HCT116 (cell line): ENCODE data around the gene MICALL2. TPM values are rescaled to one million over a fixed set of nuclear protein-coding genes. Genes with fewer than 3 reads are reported as not detected.
A peak's percentile ranks its signal among the peaks of the same experiment; 100 is the strongest.

Experiments
- ATAC-seq: fragments of 200-7000 bp; cut with Tn5 transposase; 2 replicates; pipeline ENCODE4 v1.9.1; 2020; ENCODE audit warnings: mild to moderate bottlenecking, moderate library complexity
- BruUV-seq: library from RNA; stranded (reverse); fragments of 400-500 nt; replicated peaks from 2 replicates; lab custom pipeline; 2021; lab: Mats Ljungman, UMichigan
- CTCF ChIA-PET: fragments of 300-600 bp; sonication (Branson Sonifier 250); formaldehyde crosslinking; loops from one replicate; lab custom pipeline; 2021; ENCODE audit warnings: antibody characterized with exemption; lab: Charles Lee
- POLR2A ChIA-PET: fragments of 300-600, 350-600 bp; sonication (Branson Sonifier 250); formaldehyde crosslinking; loops from one replicate; lab custom pipeline; 2021; ENCODE audit warnings: antibody characterized with exemption; lab: Charles Lee
- RAD21 ChIA-PET, 2 experiments: fragments of 300-600 bp; sonication (Branson Sonifier 250); formaldehyde crosslinking; loops; one replicate each; lab custom pipeline; 2023; ENCODE audit warnings: low total read pairs in 2 of 2; ENCODE audit not compliant: uncharacterized antibody in 2 of 2, unreplicated experiment in 2 of 2, low non-redundant PET in 1 of 2; lab: Charles Lee
- DNase-seq: peaks from one replicate; pipeline ENCODE4 v3.0.0-alpha.2; 2010; ENCODE audit warnings: low read depth, low spot score
- H2AFZ ChIP-seq: fragments of 200-600 bp; shearing (Covaris generic), sonication (generic); 2 replicates; pipeline ENCODE4 v1.6.1; 2017; ENCODE audit warnings: low read depth, mixed run types, mixed read lengths, antibody characterized with exemption, low read length; ENCODE audit not compliant: poor library complexity, severe bottlenecking
- H3K27ac ChIP-seq: 2 replicates; pipeline ENCODE4 v1.5.1; 2012; ENCODE audit warnings: low read depth, low read length
- H3K27me3 ChIP-seq: fragments of 200-600 bp; sonication (generic); 2 replicates; pipeline ENCODE4 v1.6.1; 2016; ENCODE audit warnings: mixed run types, low read length, mixed read lengths; ENCODE audit not compliant: insufficient read depth
- H3K36me3 ChIP-seq, 2 experiments: fragments of 200-500 bp in 1 of 2; fragments of 200-600 bp in 1 of 2; sonication (Bioruptor generic) in 1 of 2; sonication (generic) in 1 of 2; 2 replicates each; pipeline versions ENCODE4 v1.5.1 to v1.6.1; 2014 to 2016; ENCODE audit warnings: low read length in 2 of 2, inconsistent platforms in 1 of 2, mixed read lengths in 1 of 2, mixed run types in 1 of 2; ENCODE audit not compliant: insufficient read depth in 2 of 2, control insufficient read depth in 1 of 2
- H3K4me1 ChIP-seq, 2 experiments: fragments of 200-600 bp in 1 of 2; sonication (generic) in 1 of 2; 2 replicates each; pipeline versions ENCODE4 v1.5.1 to v1.6.1; 2012 to 2017; ENCODE audit warnings: low read length in 2 of 2, inconsistent platforms in 1 of 2, mild to moderate bottlenecking in 1 of 2, mixed read lengths in 1 of 2, mixed run types in 1 of 2, moderate library complexity in 1 of 2; ENCODE audit not compliant: insufficient read depth in 2 of 2, control insufficient read depth in 1 of 2
- H3K4me2 ChIP-seq: fragments of 200-600 bp; sonication (generic); 2 replicates; pipeline ENCODE4 v1.6.1; 2017; ENCODE audit warnings: mixed run types, low read length, mixed read lengths
- H3K4me3 ChIP-seq, 2 experiments: fragments of 200-600 bp in 1 of 2; sonication (generic) in 1 of 2; replicated peaks in 1 of 2; 2 replicates each; pipeline ENCODE4 v1.5.1; 2011 to 2016; ENCODE audit warnings: low read length in 2 of 2, control low read depth in 1 of 2, low read depth in 1 of 2, mild to moderate bottlenecking in 1 of 2, mixed read lengths in 1 of 2, mixed run types in 1 of 2
- H3K79me2 ChIP-seq: fragments of 200-600 bp; sonication (generic); 2 replicates; pipeline ENCODE4 v1.6.1; 2017; ENCODE audit warnings: mild to moderate bottlenecking, mixed run types, low read length, moderate library complexity, mixed read lengths; ENCODE audit not compliant: insufficient read depth
- H3K9ac ChIP-seq: fragments of 200-600 bp; sonication (generic); 2 replicates; pipeline ENCODE4 v1.6.1; 2016; ENCODE audit warnings: low read length, mixed read lengths
- H3K9me2 ChIP-seq: fragments of 200-600 bp; sonication (generic), shearing (Covaris generic); 2 replicates; pipeline ENCODE4 v1.6.1; 2017; ENCODE audit warnings: mixed run types, mild to moderate bottlenecking, moderate library complexity; ENCODE audit not compliant: insufficient read depth
- H3K9me3 ChIP-seq, 2 experiments: fragments of 200-500 bp in 1 of 2; fragments of 200-600 bp in 1 of 2; sonication (Bioruptor generic) in 1 of 2; sonication (generic) in 1 of 2; 2 replicates each; pipeline ENCODE4 v1.6.1; 2014 to 2017; ENCODE audit warnings: low read length in 2 of 2, mixed read lengths in 2 of 2, inconsistent platforms in 1 of 2, low read depth in 1 of 2, mild to moderate bottlenecking in 1 of 2, mixed run types in 1 of 2, moderate library complexity in 1 of 2; ENCODE audit not compliant: control insufficient read depth in 1 of 2, insufficient read depth in 1 of 2
- H4K20me1 ChIP-seq: fragments of 200-600 bp; sonication (generic), shearing (Covaris generic); 2 replicates; pipeline ENCODE4 v1.6.1; 2017; ENCODE audit warnings: mixed run types, mild to moderate bottlenecking, moderate library complexity; ENCODE audit not compliant: insufficient read depth
- EZH2 ChIP-seq: fragments of 200-600 bp; sonication (generic); IDR thresholded peaks from 2 replicates; pipeline ENCODE4 v1.6.1; 2017; ENCODE audit warnings: antibody characterized with exemption, mixed run types
- POLR2A ChIP-seq: IDR thresholded peaks from 2 replicates; pipeline ENCODE4 v1.7.0; 2011; ENCODE audit warnings: borderline replicate concordance; ENCODE audit not compliant: insufficient read depth, insufficient read length; ENCODE audit errors: extremely low read depth
- POLR2AphosphoS5 ChIP-seq: IDR thresholded peaks from 2 replicates; pipeline ENCODE4 v1.6.1; 2011; ENCODE audit warnings: mild to moderate bottlenecking, low read depth, low read length, moderate library complexity
- RAD21 ChIP-seq: IDR thresholded peaks from 2 replicates; pipeline ENCODE4 v1.6.1; 2012; ENCODE audit warnings: low read depth, mild to moderate bottlenecking
- SIN3A ChIP-seq: IDR thresholded peaks from 2 replicates; pipeline ENCODE4 v1.6.1; 2012; ENCODE audit warnings: low read depth
- SP1 ChIP-seq: IDR thresholded peaks from 2 replicates; pipeline ENCODE4 v1.6.1; 2012; ENCODE audit warnings: low read depth
- YY1 ChIP-seq: IDR thresholded peaks from 2 replicates; pipeline ENCODE4 v1.6.1; 2011; ENCODE audit warnings: low read length, low read depth, moderate library complexity, mild to moderate bottlenecking; ENCODE audit not compliant: insufficient replicate concordance; ENCODE audit errors: extremely low read depth
- intact Hi-C: fragments of 100-400 bp; cut with micrococcal nuclease; formaldehyde crosslinking; loops from 2 replicates; pipeline ENCODE4 v1.10.0; 2022
- total RNA-seq: library from RNA; stranded (reverse); gene quantifications from one replicate; pipeline ENCODE4 v1.2.1, GENCODE V29; 2021; ENCODE audit not compliant: unreplicated experiment
- TF ChIP-seq, protein P1 (sequence below): IDR thresholded peaks from 2 replicates; pipeline ENCODE4 v1.6.1; 2012; ENCODE audit warnings: low read depth
- TF ChIP-seq, protein P2 (sequence below): IDR thresholded peaks from 2 replicates; pipeline ENCODE4 v1.6.1; 2012

MICALL2 gene
- total RNA-seq, 1 experiment from 2014 or later, result 60.7 TPM

DNA sequence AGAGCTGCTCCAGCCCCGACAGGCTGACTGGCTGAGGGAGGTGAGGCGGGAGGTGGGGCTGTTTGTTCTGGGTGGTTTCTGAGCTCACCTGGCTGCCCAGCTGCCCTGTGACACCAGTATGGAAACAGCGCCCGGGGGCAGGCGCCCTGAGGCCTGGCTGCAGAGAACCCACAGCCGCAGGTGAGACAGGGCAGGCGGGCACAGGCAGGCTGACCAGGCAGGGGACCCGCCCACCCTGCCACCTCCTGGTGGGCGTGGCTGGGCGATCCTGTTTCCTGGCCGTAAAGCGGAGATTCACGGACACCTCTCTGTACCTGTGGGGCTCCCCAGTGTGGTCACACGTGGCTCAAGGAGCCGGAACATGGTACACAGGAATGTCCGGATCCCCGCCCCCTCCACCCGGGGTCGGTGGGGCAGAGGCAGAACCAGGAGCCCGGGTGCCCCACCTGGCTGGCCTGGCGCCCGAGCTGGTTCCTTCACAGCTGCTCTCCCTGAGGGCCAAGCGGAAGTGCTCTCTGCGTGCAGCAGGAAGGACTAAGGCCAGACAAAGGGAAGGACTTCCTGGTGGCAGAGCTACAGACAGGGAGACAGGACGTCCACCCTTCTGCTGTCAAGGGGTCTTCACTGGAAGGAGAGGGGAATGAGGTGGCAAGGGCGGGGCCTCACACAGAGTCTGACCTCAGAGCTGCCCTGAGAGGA lies 3.9 kb downstream of the MICALL2 start:
- H2AFZ ChIP-seq, result no peak overlapping the region
- H3K9ac ChIP-seq, result peak overlapping the region; percentile 65
- intact Hi-C loops, result no loop called here
- no peaks in the 10 kb centered on the region for H3K27me3 ChIP-seq
- ChIA-PET RAD21 (no interaction called here), POLR2A (no interaction called here), CTCF (interaction anchor here (1.0 to 1.4 kb wide), 4 partner anchors 19 to 278 kb away, joined by 3 to 4 read pairs (median 4); no protein-coding TSS in a partner anchor)
- H4K20me1 ChIP-seq, result no peaks in the 10 kb centered on the region
- no peak for TF ChIP-seq RAD21
- no peak for TF ChIP-seq EZH2
- TF ChIP-seq POLR2AphosphoS5, result peak; percentile 72
- TF ChIP-seq POLR2A, result peak; percentile 30
- TF ChIP-seq, protein P1, sequence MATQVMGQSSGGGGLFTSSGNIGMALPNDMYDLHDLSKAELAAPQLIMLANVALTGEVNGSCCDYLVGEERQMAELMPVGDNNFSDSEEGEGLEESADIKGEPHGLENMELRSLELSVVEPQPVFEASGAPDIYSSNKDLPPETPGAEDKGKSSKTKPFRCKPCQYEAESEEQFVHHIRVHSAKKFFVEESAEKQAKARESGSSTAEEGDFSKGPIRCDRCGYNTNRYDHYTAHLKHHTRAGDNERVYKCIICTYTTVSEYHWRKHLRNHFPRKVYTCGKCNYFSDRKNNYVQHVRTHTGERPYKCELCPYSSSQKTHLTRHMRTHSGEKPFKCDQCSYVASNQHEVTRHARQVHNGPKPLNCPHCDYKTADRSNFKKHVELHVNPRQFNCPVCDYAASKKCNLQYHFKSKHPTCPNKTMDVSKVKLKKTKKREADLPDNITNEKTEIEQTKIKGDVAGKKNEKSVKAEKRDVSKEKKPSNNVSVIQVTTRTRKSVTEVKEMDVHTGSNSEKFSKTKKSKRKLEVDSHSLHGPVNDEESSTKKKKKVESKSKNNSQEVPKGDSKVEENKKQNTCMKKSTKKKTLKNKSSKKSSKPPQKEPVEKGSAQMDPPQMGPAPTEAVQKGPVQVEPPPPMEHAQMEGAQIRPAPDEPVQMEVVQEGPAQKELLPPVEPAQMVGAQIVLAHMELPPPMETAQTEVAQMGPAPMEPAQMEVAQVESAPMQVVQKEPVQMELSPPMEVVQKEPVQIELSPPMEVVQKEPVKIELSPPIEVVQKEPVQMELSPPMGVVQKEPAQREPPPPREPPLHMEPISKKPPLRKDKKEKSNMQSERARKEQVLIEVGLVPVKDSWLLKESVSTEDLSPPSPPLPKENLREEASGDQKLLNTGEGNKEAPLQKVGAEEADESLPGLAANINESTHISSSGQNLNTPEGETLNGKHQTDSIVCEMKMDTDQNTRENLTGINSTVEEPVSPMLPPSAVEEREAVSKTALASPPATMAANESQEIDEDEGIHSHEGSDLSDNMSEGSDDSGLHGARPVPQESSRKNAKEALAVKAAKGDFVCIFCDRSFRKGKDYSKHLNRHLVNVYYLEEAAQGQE, result no peak
- TF ChIP-seq SP1, result no peak
- TF ChIP-seq, protein P2, sequence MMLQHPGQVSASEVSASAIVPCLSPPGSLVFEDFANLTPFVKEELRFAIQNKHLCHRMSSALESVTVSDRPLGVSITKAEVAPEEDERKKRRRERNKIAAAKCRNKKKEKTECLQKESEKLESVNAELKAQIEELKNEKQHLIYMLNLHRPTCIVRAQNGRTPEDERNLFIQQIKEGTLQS, result no peak
- no peak for TF ChIP-seq SIN3A
- no peak for TF ChIP-seq YY1
- BruUV-seq, result no TSS peak
- peak overlapping the region; percentile 97 for H3K4me2 ChIP-seq
- ATAC-seq (peak; percentile 51), DNase-seq (peak; percentile 63)
- H3K79me2 ChIP-seq, result peaks cover 83% of the 10 kb centered on the region
- H3K9me3 ChIP-seq, result no peaks in the 10 kb centered on the region
- H3K9me2 ChIP-seq, result no peaks in the 10 kb centered on the region
- no peaks in the 10 kb centered on the region; a peak in 1 of 4 replicates for H3K36me3 ChIP-seq
- H3K4me1 ChIP-seq, result peaks cover 37 to 48% of the 10 kb centered on the region in 2 experiments
- H3K27ac ChIP-seq, result peak overlapping the region; percentile 75
- peak overlapping the region; percentile 51 to 63 for H3K4me3 ChIP-seq
